Activated CD4-positive, alpha-beta T cell treated with anti-CD3 and anti-CD28 coated beads, Interleukin-2, amount 50 U/mL, for 24 hours (primary cell): ENCODE measurements around the gene PPP2CA.
"Not testable (repeated sequence)": the region's sequence is repeated elsewhere in the genome, so short reads cannot be mapped to it uniquely, and the experiment has no call there.

Experiments
- DNase-seq, 2 donors: peaks; one replicate each; pipeline ENCODE4 v3.0.0-alpha.2; 2020; ENCODE audit warnings: low read depth in 1 of 2, low spot score in 1 of 2

Gene PPP2CA

DNA sequence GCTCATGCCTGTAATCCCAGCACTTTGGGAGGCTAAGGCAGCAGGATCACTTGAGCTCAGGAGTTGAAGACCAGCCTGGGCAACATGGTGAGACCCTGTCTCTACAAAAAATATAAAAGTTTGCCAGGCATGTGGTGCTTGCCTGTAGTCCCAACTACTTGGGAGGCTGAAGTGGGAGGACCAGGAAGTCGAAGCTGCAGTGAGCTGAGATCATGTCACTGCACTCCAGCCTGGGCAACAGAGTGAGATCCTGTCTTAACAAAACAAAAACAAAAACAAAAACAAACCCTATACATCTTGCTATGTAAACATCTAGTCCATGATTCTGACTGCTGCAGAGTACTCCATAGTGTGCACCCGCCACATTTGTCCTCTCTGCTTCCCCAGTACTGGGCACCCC lies 19.8 kb upstream of the PPP2CA start:
- no peak for DNase-seq

DNA sequence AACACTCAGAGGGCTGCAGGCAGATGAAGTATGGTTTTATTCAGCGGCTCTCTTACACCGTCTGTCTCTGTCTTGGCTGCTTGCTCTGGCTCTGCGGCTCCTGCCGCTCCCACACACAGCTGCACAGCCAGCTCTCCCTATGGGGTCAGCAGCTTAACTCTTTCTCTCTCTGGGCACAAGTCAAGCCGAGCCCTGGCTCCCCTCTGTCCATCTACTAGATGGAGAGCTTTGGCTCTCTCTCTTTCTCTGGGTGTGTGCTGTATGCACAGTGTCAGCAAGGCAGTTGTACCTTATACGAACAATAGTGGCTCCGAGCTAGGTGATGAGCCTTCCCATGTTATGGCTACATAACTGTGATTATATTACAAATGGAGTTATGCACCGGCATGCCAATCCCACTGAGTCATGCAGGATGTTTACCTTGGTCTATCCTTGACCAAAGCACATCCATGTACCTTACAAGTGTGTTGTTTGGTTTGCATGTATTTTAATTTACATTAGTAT lies 19.3 kb upstream of the PPP2CA start:
- DNase-seq, result no peak

DNA sequence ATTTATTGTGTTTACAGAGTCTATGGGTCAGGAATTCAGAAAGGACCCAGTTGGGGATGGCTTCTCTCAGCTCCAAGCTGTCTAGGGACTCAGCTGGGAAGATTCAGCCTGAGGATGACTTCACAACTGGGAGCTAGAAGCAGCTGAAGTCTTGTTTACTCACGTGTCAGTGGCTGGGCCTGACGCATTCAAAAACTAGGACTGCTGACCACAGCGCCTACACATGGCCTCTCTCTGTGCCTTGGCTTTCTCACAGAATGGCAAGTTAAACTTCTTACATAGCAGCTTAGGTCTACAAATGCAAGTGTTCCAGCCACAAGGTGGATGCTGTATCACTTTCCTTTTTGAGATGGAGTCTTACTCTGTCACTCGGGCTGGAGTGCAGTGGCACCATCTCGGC lies 16.3 kb upstream of the PPP2CA start:
- no peak for DNase-seq

DNA sequence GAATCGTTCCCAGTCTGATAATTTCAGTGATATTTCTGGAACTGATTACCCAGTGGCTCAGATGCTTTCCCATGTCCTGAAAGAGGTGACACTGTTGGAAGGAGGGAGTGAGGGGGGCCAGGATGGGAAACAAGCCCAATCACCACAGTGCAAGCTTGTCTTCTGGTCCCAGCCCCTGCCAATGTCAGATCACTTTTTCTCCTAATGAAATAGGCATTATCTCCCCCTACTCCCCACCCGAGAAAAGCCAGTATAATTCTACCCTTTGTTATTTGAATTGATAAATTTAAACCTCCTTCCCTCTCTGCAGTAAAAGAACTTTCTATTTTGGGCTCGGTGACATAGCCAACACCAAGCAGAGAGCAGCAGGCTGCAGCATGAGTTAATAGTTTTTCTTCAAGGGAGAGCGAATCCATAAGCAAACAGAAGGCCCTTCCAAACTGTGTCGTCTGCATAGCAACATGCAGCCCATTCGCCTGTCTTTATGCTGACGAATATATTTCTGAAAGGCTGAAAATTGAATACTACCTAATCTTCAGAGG lies 14.6 kb upstream of the PPP2CA start:
- DNase-seq, result no peak

GRCh38 chr5:134236820-134237219 lies 10.9 kb upstream of the PPP2CA start:
- no peak for DNase-seq

GRCh38 chr5:134236318-134236717 lies 10.4 kb upstream of the PPP2CA start:
- DNase-seq, result no peak

- DNase-seq, result no peak
These were observed 2.8 kb upstream of the PPP2CA start for GRCh38 chr5:134228624-134229023.

DNA sequence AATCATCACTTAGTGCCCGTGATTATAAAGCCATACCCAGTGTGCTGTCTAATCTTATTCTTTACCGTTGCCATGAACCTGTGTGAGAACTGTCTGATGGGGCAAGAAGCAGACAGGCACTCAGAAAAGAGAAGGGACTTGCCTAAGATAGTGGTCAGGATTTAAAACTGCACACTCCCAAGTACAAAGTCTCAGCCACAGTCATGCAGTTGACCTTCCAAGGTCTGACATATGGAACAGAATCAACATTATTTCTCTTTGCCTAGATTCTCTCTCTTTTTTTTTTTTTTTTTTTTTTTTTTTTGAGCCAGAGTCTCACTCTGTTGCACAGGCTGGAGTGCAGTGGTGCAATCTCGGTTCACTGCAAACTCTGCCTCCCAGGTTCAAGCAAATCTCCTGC lies 1.9 kb upstream of the PPP2CA start:
- no peak for DNase-seq

DNA sequence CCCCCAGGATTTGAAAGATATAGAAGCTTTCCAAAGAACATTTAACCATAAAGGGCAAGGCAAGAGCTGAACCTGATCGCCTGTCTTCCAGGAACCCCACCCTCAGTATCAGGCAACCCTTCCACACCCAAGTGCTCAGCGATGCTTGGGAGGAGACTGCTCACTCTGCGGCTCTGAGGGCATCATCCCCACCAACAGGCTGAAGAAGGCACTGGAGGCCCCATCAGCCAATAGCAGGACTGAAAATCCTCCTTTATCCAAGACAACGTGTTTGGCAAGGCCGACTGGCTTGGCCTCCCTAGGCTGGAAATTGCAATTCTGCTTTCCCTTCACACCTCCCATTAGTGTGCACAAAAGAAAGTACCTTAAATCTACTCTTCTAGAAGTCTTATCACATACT lies 1.4 kb upstream of the PPP2CA start:
- DNase-seq, result peak in 1 of 2 donors; percentile 1

DNA sequence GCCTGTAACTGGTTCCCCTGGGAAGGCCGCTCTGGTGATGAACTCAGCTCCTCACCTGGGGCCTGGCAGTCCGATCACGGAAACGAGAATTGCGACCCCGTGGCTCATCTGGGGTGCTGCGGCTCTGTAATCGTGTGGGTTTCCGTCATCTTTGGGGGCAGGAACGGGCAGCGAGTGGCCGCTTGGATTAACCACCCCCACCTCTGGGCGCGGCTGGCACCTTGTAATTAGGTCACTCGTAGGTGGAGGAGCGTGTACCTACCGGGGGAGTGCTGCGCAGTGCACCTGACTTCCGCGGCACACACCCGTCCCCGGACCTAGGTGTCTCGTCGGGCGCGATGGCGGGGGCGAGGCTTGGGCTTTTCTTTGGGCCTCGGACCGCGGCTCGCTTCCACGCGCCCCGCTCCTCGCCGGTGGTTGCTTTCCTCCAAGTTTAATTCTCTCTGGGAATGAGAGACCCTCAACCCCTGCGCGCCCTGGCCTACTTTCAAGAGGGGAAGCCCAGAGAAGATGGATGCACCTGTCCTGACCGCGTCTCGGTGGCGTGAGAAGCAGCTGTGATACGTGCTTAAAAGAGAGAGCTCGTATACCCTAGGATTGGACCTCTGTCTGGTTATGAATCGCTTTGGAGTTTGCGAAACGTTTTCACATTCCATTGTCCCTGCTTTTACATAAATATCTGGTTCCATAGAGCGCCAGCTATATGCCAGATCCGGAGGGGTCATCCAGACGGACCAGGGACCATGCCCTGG lies 744 bp upstream of the PPP2CA start:
- no peak for DNase-seq

GRCh38 chr5:134224888-134225779 lies 739 bp downstream of the PPP2CA start:
- DNase-seq, result peak; percentile 36 to 49

- no peak for DNase-seq
These were observed 2.2 kb downstream of the PPP2CA start for GRCh38 chr5:134223406-134224248.

DNA sequence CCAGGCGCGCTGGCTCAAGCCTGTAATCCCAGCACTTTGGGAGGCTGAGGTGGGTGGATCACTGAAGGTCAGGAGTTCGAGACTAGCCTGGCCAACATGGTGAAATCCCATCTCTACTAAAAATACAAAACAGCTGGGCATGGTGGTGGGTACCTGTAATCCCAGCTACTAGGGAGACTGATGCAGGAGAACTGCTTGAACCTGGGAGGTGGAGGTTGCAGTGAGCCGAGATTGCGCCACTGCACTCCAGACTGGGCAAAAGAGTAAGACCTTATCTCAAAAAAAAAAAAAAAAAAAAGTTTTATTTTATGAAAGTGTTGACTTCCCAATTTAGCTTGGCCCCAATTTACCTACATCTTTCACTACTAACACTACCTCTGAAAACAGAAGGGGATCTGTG lies 4.2 kb downstream of the PPP2CA start:
- DNase-seq, result not testable (repeated sequence)

DNA sequence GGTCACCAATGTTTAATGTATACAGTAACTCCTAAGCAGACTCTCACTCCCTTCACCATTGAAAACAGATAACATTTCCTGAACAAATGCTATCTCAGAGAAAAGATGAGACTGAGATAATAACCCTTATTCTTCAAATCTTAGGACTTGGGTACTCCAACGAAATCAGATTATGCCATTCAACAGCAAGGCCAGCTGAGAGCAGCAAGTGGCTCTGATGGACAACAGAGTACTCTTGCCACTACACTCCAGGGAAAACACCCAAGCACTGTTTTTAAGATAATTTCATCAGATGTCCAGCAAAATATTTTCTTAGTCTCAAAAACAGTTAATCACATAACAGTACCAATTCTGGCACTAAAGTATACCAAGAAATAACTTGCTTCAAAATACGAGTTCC lies 10.1 kb downstream of the PPP2CA start:
- no peak for DNase-seq

GRCh38 chr5:134211263-134212031 lies 14.4 kb downstream of the PPP2CA start:
- DNase-seq, result not testable (repeated sequence)

GRCh38 chr5:134209477-134210245 lies 16.2 kb downstream of the PPP2CA start:
- no peak for DNase-seq

GRCh38 chr5:134207696-134208095 lies 18.2 kb downstream of the PPP2CA start:
- DNase-seq, result no peak

DNA sequence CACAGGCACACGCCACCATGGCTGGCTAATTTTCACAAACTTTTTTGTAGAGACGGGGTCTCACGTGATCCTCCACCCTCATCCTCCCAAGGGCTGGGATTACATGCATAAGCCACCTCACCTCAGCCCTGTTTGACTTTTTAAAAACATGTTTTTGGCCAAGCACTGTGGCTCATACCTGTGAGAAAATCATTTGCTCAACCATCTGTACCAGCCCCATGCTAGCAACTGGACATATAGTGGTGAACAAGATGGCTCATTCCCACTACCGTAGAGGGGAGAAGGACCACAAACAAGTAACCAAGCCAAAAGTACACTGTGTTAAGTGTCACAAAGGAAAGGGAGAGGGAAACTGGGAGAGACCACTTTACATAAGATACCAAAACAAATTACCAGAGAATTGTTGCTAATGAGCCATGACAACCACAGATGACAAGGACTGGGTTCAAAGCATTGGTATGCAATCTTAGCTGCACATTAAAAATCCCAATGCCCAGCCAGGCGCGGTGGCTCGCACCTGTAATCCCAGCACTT lies 19.2 kb downstream of the PPP2CA start:
- DNase-seq, result no peak

GRCh38 chr5:134204575-134204974 lies 21.3 kb downstream of the PPP2CA start:
- DNase-seq, result no peak
